ENCODE measurements around the gene PPFIA4. TPM values are rescaled to one million over a fixed set of nuclear protein-coding genes. Genes with fewer than 3 reads are reported as not detected.

PPFIA4 gene
- total RNA-seq, 1 experiment from 2014 or later, result 21.1 TPM

DNA sequence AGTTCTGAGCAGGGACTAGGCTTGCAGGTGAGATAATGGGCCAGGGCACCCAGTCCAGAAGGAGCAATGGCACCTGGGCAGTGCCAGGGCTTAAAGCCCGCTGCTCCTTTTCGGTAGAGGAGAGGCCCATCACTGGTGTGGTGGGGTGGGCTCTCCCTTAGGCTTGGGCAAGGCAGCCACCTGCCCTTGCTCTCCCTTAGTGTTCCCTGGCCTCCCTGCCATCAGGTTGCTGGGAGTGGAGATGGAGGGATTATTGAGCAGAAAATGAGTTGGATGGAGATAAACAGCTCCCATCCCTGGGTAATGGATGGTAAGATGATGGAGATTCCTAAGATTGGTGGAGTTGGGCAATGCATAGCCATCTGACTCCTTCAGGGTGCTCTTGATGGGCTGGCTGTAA, 51.7 kb downstream of the PPFIA4 start (continued):
- TF ChIP-seq NFE2L1 (CRISPR knock-in tag; IDR thresholded peaks at IDR 0.05), result no peak

DNA sequence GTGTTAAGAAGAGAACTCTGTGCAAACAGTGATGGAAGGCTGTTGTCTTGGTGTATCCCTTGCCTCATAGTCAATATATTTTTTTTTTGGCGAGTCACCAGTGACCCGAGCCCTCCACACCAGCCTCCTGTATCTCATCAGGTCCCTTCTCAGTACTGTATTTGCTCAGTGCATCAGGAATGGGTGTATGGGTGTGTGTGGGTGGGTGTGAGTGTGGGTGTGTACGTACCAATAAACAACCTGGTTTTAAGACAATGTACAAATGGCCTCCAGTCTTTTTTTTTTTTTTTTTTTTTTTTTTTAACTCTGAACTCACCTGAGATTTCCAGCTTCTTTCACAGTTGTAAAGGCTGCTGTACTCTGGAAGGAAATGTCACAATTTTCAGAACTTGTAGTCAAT, 52.2 kb downstream of the PPFIA4 start:
- POLR2A ChIA-PET, result no interaction called here
- Mint-ChIP-seq H3K27me3 (ENCODE audit: low read depth) (peaks cover 16% of the 10 kb centered on the region), H3K9me3 (no peaks in the 10 kb centered on the region), H3K4me3 (no peak overlapping the region), H3K27ac (no peak overlapping the region), H3K36me3 (no peaks in the 10 kb centered on the region), H3K4me1 (peaks cover 27% of the 10 kb centered on the region)
- no peak for DNase-seq (ENCODE audit: low spot score)
- ATAC-seq, result no peak
- CTCF ChIA-PET, result interaction anchor here (0.6 kb wide), 1 partner anchor 138 kb away, joined by 3 read pairs; no protein-coding TSS in a partner anchor
- TF ChIP-seq NFATC4 (CRISPR knock-in tag; IDR thresholded peaks at IDR 0.05), result no peak
- no peak for TF ChIP-seq ESRRA (CRISPR knock-in tag; IDR thresholded peaks at IDR 0.05; ENCODE audit: borderline replicate concordance)
- TF ChIP-seq, protein P1, sequence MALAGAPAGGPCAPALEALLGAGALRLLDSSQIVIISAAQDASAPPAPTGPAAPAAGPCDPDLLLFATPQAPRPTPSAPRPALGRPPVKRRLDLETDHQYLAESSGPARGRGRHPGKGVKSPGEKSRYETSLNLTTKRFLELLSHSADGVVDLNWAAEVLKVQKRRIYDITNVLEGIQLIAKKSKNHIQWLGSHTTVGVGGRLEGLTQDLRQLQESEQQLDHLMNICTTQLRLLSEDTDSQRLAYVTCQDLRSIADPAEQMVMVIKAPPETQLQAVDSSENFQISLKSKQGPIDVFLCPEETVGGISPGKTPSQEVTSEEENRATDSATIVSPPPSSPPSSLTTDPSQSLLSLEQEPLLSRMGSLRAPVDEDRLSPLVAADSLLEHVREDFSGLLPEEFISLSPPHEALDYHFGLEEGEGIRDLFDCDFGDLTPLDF (CRISPR knock-in tag; IDR thresholded peaks at IDR 0.05), result no peak
- no peak for TF ChIP-seq ZNF423 (CRISPR knock-in tag; IDR thresholded peaks at IDR 0.05)
- TF ChIP-seq, protein P2, sequence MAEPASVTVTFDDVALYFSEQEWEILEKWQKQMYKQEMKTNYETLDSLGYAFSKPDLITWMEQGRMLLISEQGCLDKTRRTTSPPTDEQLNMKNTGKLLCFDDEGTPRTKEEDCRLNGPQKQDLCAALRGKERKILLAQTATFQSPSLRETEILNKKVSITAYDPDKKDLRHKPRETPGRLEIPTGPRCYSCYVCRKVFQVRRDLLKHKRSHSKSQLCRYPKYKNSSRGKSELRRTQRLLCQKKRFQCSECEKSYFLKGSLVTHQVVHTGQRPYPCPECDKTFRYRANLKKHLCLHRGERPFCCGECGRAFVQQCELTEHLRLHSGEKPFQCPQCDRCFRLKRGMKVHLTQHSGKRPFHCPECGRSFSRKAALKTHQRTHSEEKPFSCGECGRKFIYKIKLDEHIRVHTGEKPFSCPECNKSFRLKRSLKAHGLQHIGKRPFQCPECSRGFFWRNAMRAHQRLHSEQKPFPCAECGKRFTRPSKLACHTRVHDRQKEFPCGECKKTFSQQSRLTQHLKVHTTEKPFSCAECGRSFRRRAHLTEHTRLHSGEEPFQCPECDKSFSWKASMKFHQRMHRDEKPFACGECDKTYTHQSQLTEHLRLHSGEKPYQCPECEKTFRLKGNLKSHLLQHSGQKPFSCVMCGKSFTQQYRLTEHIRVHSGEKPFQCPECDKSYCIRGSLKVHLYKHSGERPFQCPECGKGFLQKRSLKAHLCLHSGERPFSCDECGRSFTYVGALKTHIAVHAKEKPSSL (CRISPR knock-in tag; conservative IDR thresholded peaks at IDR 0.05), result no peak
- TF ChIP-seq JAZF1 (CRISPR knock-in tag; IDR thresholded peaks at IDR 0.05), result no peak
- no peak for TF ChIP-seq ZNF263 (CRISPR knock-in tag; IDR thresholded peaks at IDR 0.05; ENCODE audit: low read depth)
- TF ChIP-seq TCF7 (CRISPR knock-in tag; IDR thresholded peaks at IDR 0.05; ENCODE audit: low read depth), result no peak
- TF ChIP-seq TP53 (CRISPR knock-in tag; IDR thresholded peaks at IDR 0.05), result no peak
- TF ChIP-seq, protein P3, sequence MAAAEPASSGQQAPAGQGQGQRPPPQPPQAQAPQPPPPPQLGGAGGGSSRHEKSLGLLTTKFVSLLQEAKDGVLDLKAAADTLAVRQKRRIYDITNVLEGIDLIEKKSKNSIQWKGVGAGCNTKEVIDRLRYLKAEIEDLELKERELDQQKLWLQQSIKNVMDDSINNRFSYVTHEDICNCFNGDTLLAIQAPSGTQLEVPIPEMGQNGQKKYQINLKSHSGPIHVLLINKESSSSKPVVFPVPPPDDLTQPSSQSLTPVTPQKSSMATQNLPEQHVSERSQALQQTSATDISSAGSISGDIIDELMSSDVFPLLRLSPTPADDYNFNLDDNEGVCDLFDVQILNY (CRISPR knock-in tag; IDR thresholded peaks at IDR 0.05), result no peak
- TF ChIP-seq ZNF416 (CRISPR knock-in tag; IDR thresholded peaks at IDR 0.05), result no peak
- TF ChIP-seq ZNF232 (CRISPR knock-in tag; IDR thresholded peaks at IDR 0.05), result no peak
- TF ChIP-seq, protein P4, sequence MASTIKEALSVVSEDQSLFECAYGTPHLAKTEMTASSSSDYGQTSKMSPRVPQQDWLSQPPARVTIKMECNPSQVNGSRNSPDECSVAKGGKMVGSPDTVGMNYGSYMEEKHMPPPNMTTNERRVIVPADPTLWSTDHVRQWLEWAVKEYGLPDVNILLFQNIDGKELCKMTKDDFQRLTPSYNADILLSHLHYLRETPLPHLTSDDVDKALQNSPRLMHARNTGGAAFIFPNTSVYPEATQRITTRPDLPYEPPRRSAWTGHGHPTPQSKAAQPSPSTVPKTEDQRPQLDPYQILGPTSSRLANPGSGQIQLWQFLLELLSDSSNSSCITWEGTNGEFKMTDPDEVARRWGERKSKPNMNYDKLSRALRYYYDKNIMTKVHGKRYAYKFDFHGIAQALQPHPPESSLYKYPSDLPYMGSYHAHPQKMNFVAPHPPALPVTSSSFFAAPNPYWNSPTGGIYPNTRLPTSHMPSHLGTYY (CRISPR knock-in tag; IDR thresholded peaks at IDR 0.05), result no peak
- TF ChIP-seq, protein P5, sequence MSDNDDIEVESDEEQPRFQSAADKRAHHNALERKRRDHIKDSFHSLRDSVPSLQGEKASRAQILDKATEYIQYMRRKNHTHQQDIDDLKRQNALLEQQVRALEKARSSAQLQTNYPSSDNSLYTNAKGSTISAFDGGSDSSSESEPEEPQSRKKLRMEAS (CRISPR knock-in tag; IDR thresholded peaks at IDR 0.05), result no peak
- no peak for TF ChIP-seq EMX1 (CRISPR knock-in tag; IDR thresholded peaks at IDR 0.05)
- TF ChIP-seq JUN (CRISPR knock-in tag; IDR thresholded peaks at IDR 0.05), result no peak
- no peak for TF ChIP-seq HMGA2 (CRISPR knock-in tag; IDR thresholded peaks at IDR 0.05)

DNA sequence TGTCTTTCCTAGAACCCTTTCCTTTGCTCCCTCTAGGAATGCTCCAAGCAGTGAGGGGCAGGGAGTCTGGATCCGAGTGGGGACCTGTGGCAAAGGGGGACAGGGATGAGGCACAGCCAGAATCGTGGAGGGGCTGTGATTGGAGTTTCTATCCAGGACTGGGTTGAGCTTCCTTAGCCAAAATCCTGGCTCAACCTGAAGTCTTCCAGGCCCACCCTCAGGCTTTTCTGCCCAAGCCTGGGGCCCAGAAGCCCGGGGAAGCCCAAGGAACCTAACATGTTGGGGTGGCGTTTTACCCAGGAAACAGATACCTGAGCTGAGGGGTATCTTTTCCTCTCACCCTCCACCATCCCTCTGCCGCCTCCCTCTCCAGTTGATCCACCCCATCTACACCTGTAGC, 54.2 kb downstream of the PPFIA4 start:
- ATAC-seq (no peak), DNase-seq (ENCODE audit: low spot score) (no peak)
- H3K4me3 Mint-ChIP-seq, result no peak overlapping the region
- ChIA-PET CTCF (interaction anchor here (1.0 to 8.9 kb wide), 5 partner anchors 32 to 187 kb away, joined by 3 to 123 read pairs (median 4); partner anchors contain the start of gene ADORA1), POLR2A (no interaction called here)
- no peaks in the 10 kb centered on the region for H3K36me3 Mint-ChIP-seq
- H3K27me3 Mint-ChIP-seq (ENCODE audit: low read depth), result peaks cover 10% of the 10 kb centered on the region
- no peak overlapping the region for H3K27ac Mint-ChIP-seq
- peaks cover 29% of the 10 kb centered on the region for H3K4me1 Mint-ChIP-seq
- no peaks in the 10 kb centered on the region for H3K9me3 Mint-ChIP-seq
- TF ChIP-seq, protein P6, sequence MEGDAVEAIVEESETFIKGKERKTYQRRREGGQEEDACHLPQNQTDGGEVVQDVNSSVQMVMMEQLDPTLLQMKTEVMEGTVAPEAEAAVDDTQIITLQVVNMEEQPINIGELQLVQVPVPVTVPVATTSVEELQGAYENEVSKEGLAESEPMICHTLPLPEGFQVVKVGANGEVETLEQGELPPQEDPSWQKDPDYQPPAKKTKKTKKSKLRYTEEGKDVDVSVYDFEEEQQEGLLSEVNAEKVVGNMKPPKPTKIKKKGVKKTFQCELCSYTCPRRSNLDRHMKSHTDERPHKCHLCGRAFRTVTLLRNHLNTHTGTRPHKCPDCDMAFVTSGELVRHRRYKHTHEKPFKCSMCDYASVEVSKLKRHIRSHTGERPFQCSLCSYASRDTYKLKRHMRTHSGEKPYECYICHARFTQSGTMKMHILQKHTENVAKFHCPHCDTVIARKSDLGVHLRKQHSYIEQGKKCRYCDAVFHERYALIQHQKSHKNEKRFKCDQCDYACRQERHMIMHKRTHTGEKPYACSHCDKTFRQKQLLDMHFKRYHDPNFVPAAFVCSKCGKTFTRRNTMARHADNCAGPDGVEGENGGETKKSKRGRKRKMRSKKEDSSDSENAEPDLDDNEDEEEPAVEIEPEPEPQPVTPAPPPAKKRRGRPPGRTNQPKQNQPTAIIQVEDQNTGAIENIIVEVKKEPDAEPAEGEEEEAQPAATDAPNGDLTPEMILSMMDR (IDR thresholded peaks at IDR 0.05), result no peak
- TF ChIP-seq, protein P2 (CRISPR knock-in tag; conservative IDR thresholded peaks at IDR 0.05), result no peak
- TF ChIP-seq FOXP1 (CRISPR knock-in tag; IDR thresholded peaks at IDR 0.05; ENCODE audit: borderline replicate concordance), result no peak
- TF ChIP-seq ZNF396 (CRISPR knock-in tag; IDR thresholded peaks at IDR 0.05; ENCODE audit: borderline replicate concordance), result no peak
